Mesenchymal stem cell (in vitro differentiated cells and primary cell): ENCODE data around the gene SPON2.

Experiments used
- DNase-seq: peaks from one replicate; pipeline ENCODE4 v3.0.0-alpha.2; 2013
- H2AFZ ChIP-seq: one replicate; pipeline ENCODE4 v1.6.1; 2013; ENCODE audit warnings: low read depth, mild to moderate bottlenecking, control low read depth, inconsistent platforms, low read length, moderate library complexity
- H2AK5ac ChIP-seq: 2 replicates; pipeline ENCODE4 v1.6.1; 2013; ENCODE audit warnings: low read length, moderate library complexity, mild to moderate bottlenecking, inconsistent platforms; ENCODE audit not compliant: severe bottlenecking
- H2BK120ac ChIP-seq: one replicate; pipeline ENCODE4 v1.6.1; 2013; ENCODE audit warnings: low read depth, mild to moderate bottlenecking, inconsistent platforms, low read length, moderate library complexity
- H2BK12ac ChIP-seq, 2 experiments: one replicate each; pipeline ENCODE4 v1.6.1; 2013; ENCODE audit warnings: inconsistent platforms in 2 of 2, low read length in 2 of 2, mild to moderate bottlenecking in 2 of 2, moderate library complexity in 2 of 2, control low read depth in 1 of 2
- H2BK15ac ChIP-seq: one replicate; pipeline ENCODE4 v1.6.1; 2013; ENCODE audit warnings: mild to moderate bottlenecking, low read depth, inconsistent platforms; ENCODE audit not compliant: poor library complexity, severe bottlenecking
- H2BK5ac ChIP-seq: 2 replicates; pipeline ENCODE4 v1.6.1; 2013; ENCODE audit warnings: low read depth, mild to moderate bottlenecking, low read length, control low read depth, inconsistent platforms; ENCODE audit not compliant: poor library complexity, severe bottlenecking
- H3K14ac ChIP-seq, 2 experiments: one replicate each; pipeline ENCODE4 v1.6.1; 2013; ENCODE audit warnings: inconsistent platforms in 2 of 2, low read length in 2 of 2, control low read depth in 1 of 2, mild to moderate bottlenecking in 1 of 2, moderate library complexity in 1 of 2
- H3K18ac ChIP-seq, 2 experiments: one replicate each; pipeline ENCODE4 v1.6.1; 2013; ENCODE audit warnings: inconsistent platforms in 2 of 2, low read length in 2 of 2, control low read depth in 1 of 2, low read depth in 1 of 2, mild to moderate bottlenecking in 1 of 2
- H3K23ac ChIP-seq, 2 experiments: one replicate each; pipeline ENCODE4 v1.6.1; 2013; ENCODE audit warnings: inconsistent platforms in 2 of 2, low read length in 2 of 2, mild to moderate bottlenecking in 2 of 2, moderate library complexity in 2 of 2, control low read depth in 1 of 2
- H3K27ac ChIP-seq: 2 replicates; pipeline ENCODE4 v1.5.1; 2013; ENCODE audit warnings: mild to moderate bottlenecking, moderate library complexity, low read length, control low read depth, inconsistent platforms; ENCODE audit not compliant: poor library complexity, severe bottlenecking
- H3K27me3 ChIP-seq, 2 experiments: 2 replicates each; pipeline versions ENCODE4 v1.6.1 to v1.7.0; 2013; ENCODE audit warnings: low read length in 2 of 2, mild to moderate bottlenecking in 2 of 2, moderate library complexity in 2 of 2, control low read depth in 1 of 2, inconsistent platforms in 1 of 2; ENCODE audit not compliant: control insufficient read depth in 1 of 2, insufficient read depth in 1 of 2
- H3K36me3 ChIP-seq, 2 experiments: 2 replicates each; pipeline versions ENCODE4 v1.6.1 to v1.7.0; 2013; ENCODE audit warnings: low read length in 2 of 2, control low read depth in 1 of 2, inconsistent platforms in 1 of 2, low read depth in 1 of 2, mild to moderate bottlenecking in 1 of 2; ENCODE audit not compliant: insufficient read depth in 2 of 2, control insufficient read depth in 1 of 2
- H3K4ac ChIP-seq, 2 experiments: one replicate each; pipeline ENCODE4 v1.6.1; 2013; ENCODE audit warnings: inconsistent platforms in 2 of 2, low read length in 2 of 2, mild to moderate bottlenecking in 2 of 2, moderate library complexity in 2 of 2, control low read depth in 1 of 2, low read depth in 1 of 2
- H3K4me1 ChIP-seq: 2 replicates; pipeline ENCODE4 v1.6.1; 2013; ENCODE audit warnings: low read depth, low read length, control low read depth; ENCODE audit not compliant: control insufficient read depth, insufficient read depth
- H3K4me2 ChIP-seq: 2 replicates; pipeline ENCODE4 v1.6.1; 2013; ENCODE audit warnings: low read length, mild to moderate bottlenecking, inconsistent platforms; ENCODE audit not compliant: poor library complexity, severe bottlenecking
- H3K4me3 ChIP-seq, 2 experiments: 2 replicates each; pipeline versions ENCODE4 v1.5.1 to v1.7.0; 2013; ENCODE audit warnings: low read length in 2 of 2, mild to moderate bottlenecking in 2 of 2, control low read depth in 1 of 2, low read depth in 1 of 2; ENCODE audit not compliant: insufficient read depth in 1 of 2
- H3K79me1 ChIP-seq: replicated peaks from 2 replicates; pipeline ENCODE4 v1.6.1; 2013; ENCODE audit warnings: mild to moderate bottlenecking, control low read depth, low read length, inconsistent platforms; ENCODE audit not compliant: poor library complexity, severe bottlenecking
- H3K9ac ChIP-seq: 2 replicates; pipeline ENCODE4 v1.7.0; 2013; ENCODE audit warnings: mild to moderate bottlenecking, low read length, moderate library complexity
- H3K9me3 ChIP-seq: 2 replicates; pipeline ENCODE4 v1.7.0; 2013; ENCODE audit warnings: mild to moderate bottlenecking, low read length; ENCODE audit not compliant: control insufficient read depth
- H4K8ac ChIP-seq: one replicate; pipeline ENCODE4 v1.6.1; 2013; ENCODE audit warnings: inconsistent platforms, mild to moderate bottlenecking, low read length, moderate library complexity
- H4K91ac ChIP-seq: one replicate; pipeline ENCODE4 v1.6.1; 2013; ENCODE audit warnings: mild to moderate bottlenecking, low read length, inconsistent platforms
- WGBS: methylation state at CpG from one replicate; pipeline ENCODE4 v1.1.7; 2013; ENCODE audit warnings: mixed read lengths; 5-methylcytosine and 5-hydroxymethylcytosine counted together

SPON2 gene

DNA sequence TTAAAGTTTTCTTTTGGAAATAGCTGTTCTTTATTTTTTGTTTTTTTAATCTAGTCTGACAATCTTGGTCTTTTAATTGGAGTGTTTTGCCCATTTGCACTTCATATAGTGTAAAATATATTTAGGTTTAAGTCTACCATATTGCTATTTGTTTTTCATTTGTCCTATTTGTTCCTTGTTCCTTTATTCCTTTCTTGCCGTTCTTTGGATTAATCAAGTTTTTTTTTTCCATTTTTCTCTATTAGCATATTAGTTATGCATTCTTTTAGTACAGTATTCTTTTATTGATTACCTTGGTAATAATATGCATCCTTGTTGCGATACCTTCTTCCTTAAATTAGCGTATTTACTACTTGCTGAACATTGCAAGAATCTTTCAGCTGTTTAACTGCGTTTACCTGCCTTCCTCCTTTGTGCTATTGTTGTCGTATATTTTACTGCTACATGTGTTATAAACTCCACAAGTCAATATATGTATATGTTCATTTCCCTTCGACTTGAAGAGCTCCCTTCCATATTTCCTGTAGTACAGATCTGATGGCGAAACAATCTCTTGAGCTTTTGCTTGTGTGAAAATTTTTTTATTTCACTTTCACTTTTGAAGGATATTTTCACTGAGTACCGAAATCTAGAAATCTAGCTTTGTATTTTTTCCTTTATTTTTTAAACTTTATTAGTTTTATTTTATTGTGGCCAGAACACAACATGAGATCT, 35.2 kb downstream of the SPON2 start:
- no peak overlapping the region for H3K14ac ChIP-seq
- no peak overlapping the region for H2BK12ac ChIP-seq
- H3K36me3 ChIP-seq, result no peaks in the 10 kb centered on the region
- H2BK5ac ChIP-seq, result no peak overlapping the region
- H3K9me3 ChIP-seq, result no peaks in the 10 kb centered on the region
- H2BK120ac ChIP-seq, result no peak overlapping the region
- H3K4me1 ChIP-seq, result no peaks in the 10 kb centered on the region
- no peak overlapping the region for H4K91ac ChIP-seq
- H4K8ac ChIP-seq, result no peak overlapping the region
- H3K23ac ChIP-seq, result no peak overlapping the region
- no peak overlapping the region for H2AK5ac ChIP-seq
- H3K9ac ChIP-seq, result peak overlapping the region; percentile 44
- H3K18ac ChIP-seq, result no peak overlapping the region
- no peak overlapping the region for H2BK15ac ChIP-seq
- peaks cover under 1% of the 10 kb centered on the region for H3K79me1 ChIP-seq
- H2AFZ ChIP-seq, result no peak overlapping the region
- DNase-seq, result no peak
- H3K4me3 ChIP-seq, result peak overlapping the region in 1 of 2 experiments; percentile 60
- WGBS, result 100% methylated on average over 3 of the region's 8 CpGs
- H3K4me2 ChIP-seq, result no peak overlapping the region
- no peak overlapping the region for H3K27ac ChIP-seq
- H3K27me3 ChIP-seq, result peaks cover 0 to under 1% of the 10 kb centered on the region in 2 experiments
- H3K4ac ChIP-seq, result no peak overlapping the region

DNA sequence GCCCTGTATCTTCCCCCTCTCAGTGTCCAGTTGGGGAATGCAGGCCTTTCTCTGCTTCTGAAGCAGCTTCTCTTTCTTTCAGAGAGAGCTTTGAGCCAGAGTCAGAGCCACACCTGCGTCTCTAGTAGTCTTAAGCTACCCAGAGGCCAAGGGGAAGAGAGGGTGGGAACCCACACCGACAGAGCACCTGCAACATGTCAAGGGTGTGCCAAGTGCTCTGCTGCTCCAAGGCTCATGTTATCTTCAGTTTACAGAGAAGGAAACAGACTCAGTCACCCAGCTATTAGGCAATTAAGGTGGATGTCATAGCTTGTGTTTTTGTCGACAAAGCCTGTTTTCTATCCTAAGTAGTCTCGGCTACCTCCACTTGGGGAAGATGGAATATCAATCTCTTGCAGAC, 36.3 kb downstream of the SPON2 start:
- Histone ChIP-seq H3K4me1 (no peaks in the 10 kb centered on the region), H3K4me3 (no peak overlapping the region), H3K4ac (no peak overlapping the region), H2AK5ac (no peak overlapping the region), H3K9me3 (no peaks in the 10 kb centered on the region), H3K4me2 (no peak overlapping the region), H3K23ac (no peak overlapping the region), H2BK5ac (no peak overlapping the region), H3K9ac (no peak overlapping the region), H3K36me3 (no peaks in the 10 kb centered on the region), H2BK15ac (no peak overlapping the region), H4K91ac (no peak overlapping the region), H3K79me1 (no peaks in the 10 kb centered on the region), H3K14ac (no peak overlapping the region), H3K18ac (no peak overlapping the region), H3K27ac (no peak overlapping the region), H3K27me3 (no peaks in the 10 kb centered on the region), H2BK12ac (no peak overlapping the region), H2AFZ (no peak overlapping the region), H4K8ac (no peak overlapping the region), H2BK120ac (no peak overlapping the region)
- peak; percentile 37 for DNase-seq
- WGBS, result 64% methylated on average over 2 of the region's 4 CpGs

DNA sequence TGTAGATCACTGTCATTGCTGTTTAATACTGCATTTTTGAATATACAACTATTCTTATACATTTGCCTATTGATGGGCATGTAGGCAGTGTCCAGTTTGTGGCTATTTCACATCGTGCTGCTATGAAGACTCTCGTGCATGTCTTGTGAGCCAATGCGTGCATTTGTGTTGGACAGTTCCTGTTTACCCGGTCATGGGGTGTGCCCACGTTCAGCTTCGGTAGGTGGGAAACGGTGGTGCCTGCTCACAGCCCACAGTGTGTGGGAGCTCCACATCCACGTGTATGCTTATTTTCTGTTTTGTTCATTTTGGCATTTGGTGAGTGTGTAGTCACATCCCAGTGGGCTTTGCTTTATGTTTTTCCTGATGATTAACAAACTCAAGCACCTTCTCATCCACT, 39.4 kb downstream of the SPON2 start:
- H3K9ac ChIP-seq, result no peak overlapping the region
- H2BK120ac ChIP-seq, result no peak overlapping the region
- H3K4me1 ChIP-seq, result no peaks in the 10 kb centered on the region
- WGBS, result 71% methylated on average over 7 of the region's 8 CpGs
- no peak for DNase-seq
- no peak overlapping the region for H4K91ac ChIP-seq
- peaks cover 0 to 6% of the 10 kb centered on the region in 2 experiments for H3K27me3 ChIP-seq
- H3K79me1 ChIP-seq, result no peaks in the 10 kb centered on the region
- no peaks in the 10 kb centered on the region for H3K9me3 ChIP-seq
- H3K4ac ChIP-seq, result no peak overlapping the region
- H2BK5ac ChIP-seq, result no peak overlapping the region
- no peak overlapping the region for H3K18ac ChIP-seq
- no peak overlapping the region for H3K23ac ChIP-seq
- H3K27ac ChIP-seq, result no peak overlapping the region
- H2BK15ac ChIP-seq, result no peak overlapping the region
- no peak overlapping the region for H3K4me2 ChIP-seq
- H2AK5ac ChIP-seq, result no peak overlapping the region
- H2AFZ ChIP-seq, result no peak overlapping the region
- H2BK12ac ChIP-seq, result no peak overlapping the region
- H4K8ac ChIP-seq, result no peak overlapping the region
- no peak overlapping the region for H3K4me3 ChIP-seq
- H3K14ac ChIP-seq, result no peak overlapping the region
- H3K36me3 ChIP-seq, result no peaks in the 10 kb centered on the region

DNA sequence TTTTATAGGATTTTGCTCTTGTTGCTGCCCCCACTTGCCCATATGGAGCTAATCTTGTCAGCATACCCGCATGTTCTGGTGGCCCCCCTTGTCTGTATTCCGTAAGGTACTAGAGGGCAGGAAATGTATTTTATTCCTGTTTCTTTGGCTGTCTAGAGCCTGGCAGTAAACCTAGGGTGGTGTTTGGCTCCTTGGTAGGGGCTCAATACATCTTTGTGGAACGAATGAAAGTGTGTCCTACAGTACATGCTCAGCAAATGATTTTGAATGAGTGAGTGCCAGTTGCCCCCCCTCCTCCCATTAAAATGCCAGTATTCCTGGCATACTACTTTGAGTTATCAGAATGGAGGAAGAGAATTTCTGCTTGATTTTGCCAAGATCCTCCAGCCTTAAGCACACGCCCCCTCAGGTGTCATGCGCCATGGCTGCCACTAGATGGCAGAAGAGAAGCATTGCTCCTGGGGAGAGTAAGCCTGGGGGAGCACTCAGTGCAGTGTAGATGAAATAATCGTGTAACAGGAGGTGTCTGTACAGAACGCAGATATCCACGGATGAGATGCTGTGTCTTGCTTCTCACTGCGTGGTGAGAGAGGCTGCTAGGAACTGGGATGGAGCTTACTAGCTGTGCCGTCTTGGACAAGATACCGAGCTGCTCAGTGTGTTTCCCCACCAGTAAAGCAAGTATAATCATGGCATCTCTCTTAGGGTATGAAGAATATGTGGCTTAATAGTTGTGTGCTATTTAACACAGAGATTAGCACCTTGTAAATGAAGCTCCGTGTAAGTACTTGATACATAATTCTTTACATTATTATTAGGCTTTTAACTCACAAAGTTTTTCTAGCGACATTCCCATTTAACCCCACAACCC, 41.8 kb downstream of the SPON2 start:
- no peak overlapping the region for H2AK5ac ChIP-seq
- H2BK12ac ChIP-seq, result no peak overlapping the region
- H2BK5ac ChIP-seq, result no peak overlapping the region
- no peak overlapping the region for H3K18ac ChIP-seq
- H3K9me3 ChIP-seq, result no peaks in the 10 kb centered on the region
- H3K4me1 ChIP-seq, result no peaks in the 10 kb centered on the region
- DNase-seq, result peak; percentile 76
- H2BK120ac ChIP-seq, result no peak overlapping the region
- no peak overlapping the region for H3K27ac ChIP-seq
- H3K23ac ChIP-seq, result no peak overlapping the region
- H2AFZ ChIP-seq, result no peak overlapping the region
- no peak overlapping the region for H4K8ac ChIP-seq
- peaks cover 0 to 11% of the 10 kb centered on the region in 2 experiments for H3K27me3 ChIP-seq
- no peak overlapping the region for H3K4me2 ChIP-seq
- peaks cover 1% of the 10 kb centered on the region for H3K79me1 ChIP-seq
- no peak overlapping the region for H3K4me3 ChIP-seq
- no peak overlapping the region for H3K14ac ChIP-seq
- H2BK15ac ChIP-seq, result no peak overlapping the region
- H3K36me3 ChIP-seq, result no peaks in the 10 kb centered on the region
- H3K9ac ChIP-seq, result no peak overlapping the region
- H4K91ac ChIP-seq, result no peak overlapping the region
- H3K4ac ChIP-seq, result no peak overlapping the region
- WGBS, result 34% methylated on average over 12 of the region's 13 CpGs
